Measurements from ENCODE around the gene C4orf50.

The C4orf50 gene

GRCh38 chr4:5890063-5890727 is 128.0 kb downstream of the C4orf50 start:
- Histone ChIP-seq H2AFZ (ENCODE audit: low read length) (no peak overlapping the region), H3K4me3 (ENCODE audit: low read length, poor library complexity, severe bottlenecking) (no peak overlapping the region), H3F3A (ENCODE audit: low read depth) (no peaks in the 10 kb centered on the region), H3K27me3 (ENCODE audit: insufficient read depth, low read length, poor library complexity, severe bottlenecking) (no peaks in the 10 kb centered on the region), H3K9me2 (replicated peaks; ENCODE audit: low read depth, low read length) (no peaks in the 10 kb centered on the region), H3K79me2 (ENCODE audit: insufficient read depth, low read length) (no peaks in the 10 kb centered on the region), H3K9me3 (ENCODE audit: insufficient read depth, low read depth, low read length) (no peaks in the 10 kb centered on the region; the same call in 1 of the 2 replicates), H3K36me3 (ENCODE audit: insufficient read depth, low read length) (no peaks in the 10 kb centered on the region), H4K20me1 (ENCODE audit: insufficient read depth, low read length, poor library complexity, severe bottlenecking) (no peaks in the 10 kb centered on the region), H3K9ac (ENCODE audit: low read depth, low read length, poor library complexity, severe bottlenecking) (no peak overlapping the region), H3K4me2 (ENCODE audit: low read depth, low read length, poor library complexity, severe bottlenecking) (no peak overlapping the region), H3K4me1 (ENCODE audit: insufficient read depth, low read length, poor library complexity, severe bottlenecking) (no peaks in the 10 kb centered on the region)
- TF ChIP-seq CTCF (conservative IDR thresholded peaks at IDR 0.05; ENCODE audit: low read length) (no peak), EZH2phosphoT487 (IDR thresholded peaks at IDR 0.05; ENCODE audit: borderline replicate concordance) (no peak)

- no peaks in the 10 kb centered on the region for H3K79me2 ChIP-seq (ENCODE audit: insufficient read depth, low read length)
- no peaks in the 10 kb centered on the region for H3K9me2 ChIP-seq (replicated peaks; ENCODE audit: low read depth, low read length)
- no peaks in the 10 kb centered on the region for H3F3A ChIP-seq (ENCODE audit: low read depth)
- H3K4me3 ChIP-seq (ENCODE audit: low read length, poor library complexity, severe bottlenecking): no peak overlapping the region
- no peak overlapping the region for H3K4me2 ChIP-seq (ENCODE audit: low read depth, low read length, poor library complexity, severe bottlenecking)
- no peaks in the 10 kb centered on the region for H4K20me1 ChIP-seq (ENCODE audit: insufficient read depth, low read length, poor library complexity, severe bottlenecking)
- H3K4me1 ChIP-seq (ENCODE audit: insufficient read depth, low read length, poor library complexity, severe bottlenecking): no peaks in the 10 kb centered on the region
- H3K9ac ChIP-seq (ENCODE audit: low read depth, low read length, poor library complexity, severe bottlenecking): no peak overlapping the region
- H3K36me3 ChIP-seq (ENCODE audit: insufficient read depth, low read length): no peaks in the 10 kb centered on the region
- H2AFZ ChIP-seq (ENCODE audit: low read length): no peak overlapping the region
- no peak for TF ChIP-seq CTCF (conservative IDR thresholded peaks at IDR 0.05; ENCODE audit: low read length)
- TF ChIP-seq EZH2phosphoT487 (IDR thresholded peaks at IDR 0.05; ENCODE audit: borderline replicate concordance): no peak
- H3K27me3 ChIP-seq (ENCODE audit: insufficient read depth, low read length, poor library complexity, severe bottlenecking): no peaks in the 10 kb centered on the region
- no peaks in the 10 kb centered on the region; the same call in 1 of the 2 replicates for H3K9me3 ChIP-seq (ENCODE audit: insufficient read depth, low read depth, low read length)
Observed at GRCh38 chr4:5889002-5889696, 129.1 kb downstream of the C4orf50 start.

- H3F3A ChIP-seq (ENCODE audit: low read depth): no peaks in the 10 kb centered on the region
- H3K79me2 ChIP-seq (ENCODE audit: insufficient read depth, low read length): no peaks in the 10 kb centered on the region
- H3K9ac ChIP-seq (ENCODE audit: low read depth, low read length, poor library complexity, severe bottlenecking): no peak overlapping the region
- H3K4me2 ChIP-seq (ENCODE audit: low read depth, low read length, poor library complexity, severe bottlenecking): no peak overlapping the region
- H3K27me3 ChIP-seq (ENCODE audit: insufficient read depth, low read length, poor library complexity, severe bottlenecking): no peaks in the 10 kb centered on the region
- no peaks in the 10 kb centered on the region; the same call in 1 of the 2 replicates for H3K9me3 ChIP-seq (ENCODE audit: insufficient read depth, low read depth, low read length)
- no peaks in the 10 kb centered on the region for H4K20me1 ChIP-seq (ENCODE audit: insufficient read depth, low read length, poor library complexity, severe bottlenecking)
- no peaks in the 10 kb centered on the region for H3K36me3 ChIP-seq (ENCODE audit: insufficient read depth, low read length)
- H2AFZ ChIP-seq (ENCODE audit: low read length): no peak overlapping the region
- H3K9me2 ChIP-seq (replicated peaks; ENCODE audit: low read depth, low read length): no peaks in the 10 kb centered on the region
- TF ChIP-seq CTCF (conservative IDR thresholded peaks at IDR 0.05; ENCODE audit: low read length) (no peak), EZH2phosphoT487 (IDR thresholded peaks at IDR 0.05; ENCODE audit: borderline replicate concordance) (no peak)
- H3K4me3 ChIP-seq (ENCODE audit: low read length, poor library complexity, severe bottlenecking): no peak overlapping the region
- H3K4me1 ChIP-seq (ENCODE audit: insufficient read depth, low read length, poor library complexity, severe bottlenecking): no peaks in the 10 kb centered on the region
Observed at GRCh38 chr4:5888222-5889001, 129.8 kb downstream of the C4orf50 start.

Data from Loucy (cell line).